Caco-2 (cell line): ENCODE measurements around the gene ACTN1. TPM values are rescaled to one million over a fixed set of nuclear protein-coding genes. Genes with fewer than 3 reads are reported as not detected.

Experiments used
- BruUV-seq: library from RNA; stranded (reverse); fragments of 400-500 nt; replicated peaks from 2 replicates; lab custom pipeline; 2021; lab: Mats Ljungman, UMichigan
- CTCF ChIA-PET: fragments of 300-600 bp; sonication (Branson Sonifier 250); formaldehyde crosslinking; loops from one replicate; lab custom pipeline; 2022; ENCODE audit warnings: antibody characterized with exemption; lab: Charles Lee
- POLR2A ChIA-PET: fragments of 300-600 bp; sonication (Branson Sonifier 250); formaldehyde crosslinking; loops from one replicate; lab custom pipeline; 2022; ENCODE audit warnings: antibody characterized with exemption; lab: Charles Lee
- DNase-seq, 2 experiments: peaks; one replicate each; pipeline versions ENCODE4 v3.0.0 to v3.0.0-alpha.2; 2020 to 2022
- H3K27me3 ChIP-seq: replicated peaks from 2 replicates; pipeline ENCODE4 v1.6.0; 2011; ENCODE audit warnings: low read length; ENCODE audit not compliant: control insufficient read depth, insufficient read depth
- H3K36me3 ChIP-seq: 2 replicates; pipeline ENCODE4 v1.5.1; 2011; ENCODE audit warnings: low read length; ENCODE audit not compliant: control insufficient read depth, insufficient read depth
- H3K4me1 ChIP-seq: fragments of 250-450 bp; sonication (Bioruptor Pico); 2 replicates; pipeline ENCODE4 v1.5.1; 2020; ENCODE audit warnings: mild to moderate bottlenecking
- H3K4me3 ChIP-seq: 2 replicates; pipeline ENCODE4 v1.5.1; 2011; ENCODE audit warnings: low read depth, mild to moderate bottlenecking, control low read depth, low read length
- H3K9me3 ChIP-seq: fragments of 250-450 bp; sonication (Bioruptor Pico); 2 replicates; pipeline ENCODE4 v1.5.1; 2020; ENCODE audit warnings: mild to moderate bottlenecking, moderate library complexity
- H3K27ac Mint-ChIP-seq: one replicate; pipeline ENCODE4 v1.8.0; 2022; ENCODE audit warnings: mixed read lengths; ENCODE audit not compliant: unreplicated experiment
- H3K27me3 Mint-ChIP-seq: one replicate; pipeline ENCODE4 v1.8.0; 2022; ENCODE audit warnings: mixed read lengths; ENCODE audit not compliant: insufficient read depth, unreplicated experiment
- H3K36me3 Mint-ChIP-seq: one replicate; pipeline ENCODE4 v1.8.0; 2022; ENCODE audit warnings: mild to moderate bottlenecking, mixed read lengths; ENCODE audit not compliant: insufficient read depth, unreplicated experiment
- H3K4me1 Mint-ChIP-seq: one replicate; pipeline ENCODE4 v1.8.0; 2022; ENCODE audit warnings: low read depth, mixed read lengths; ENCODE audit not compliant: unreplicated experiment
- H3K4me3 Mint-ChIP-seq: one replicate; pipeline ENCODE4 v1.8.0; 2022; ENCODE audit warnings: mild to moderate bottlenecking, moderate library complexity, mixed read lengths; ENCODE audit not compliant: unreplicated experiment
- H3K9me3 Mint-ChIP-seq: one replicate; pipeline ENCODE4 v1.8.0; 2022; ENCODE audit warnings: mixed read lengths; ENCODE audit not compliant: unreplicated experiment
- intact Hi-C: fragments of 100-400 bp; cut with micrococcal nuclease; formaldehyde crosslinking; loops from one replicate; pipeline ENCODE4 v1.10.0; 2022; ENCODE audit not compliant: unreplicated experiment
- total RNA-seq: library from RNA; stranded (reverse); gene quantifications from 2 replicates; pipeline ENCODE4 v1.2.3, GENCODE V29; 2022
- TF ChIP-seq, protein P1 (sequence below), 2 experiments: fragments of 200-600 bp in 1 of 2; IDR thresholded peaks; 1 replicate in 1 of 2; 2 replicates in 1 of 2; pipeline versions ENCODE4 v1.5.1 to v1.8.0; 2011 to 2022; ENCODE audit warnings: antibody characterized with exemption in 1 of 2, control low read depth in 1 of 2, inconsistent platforms in 1 of 2, low read depth in 1 of 2, low read length in 1 of 2, mild to moderate bottlenecking in 1 of 2, moderate library complexity in 1 of 2; ENCODE audit not compliant: insufficient read depth in 1 of 2, severe bottlenecking in 1 of 2, unreplicated experiment in 1 of 2

Gene ACTN1
- total RNA-seq, 1 experiment from 2014 or later: 170 TPM

DNA sequence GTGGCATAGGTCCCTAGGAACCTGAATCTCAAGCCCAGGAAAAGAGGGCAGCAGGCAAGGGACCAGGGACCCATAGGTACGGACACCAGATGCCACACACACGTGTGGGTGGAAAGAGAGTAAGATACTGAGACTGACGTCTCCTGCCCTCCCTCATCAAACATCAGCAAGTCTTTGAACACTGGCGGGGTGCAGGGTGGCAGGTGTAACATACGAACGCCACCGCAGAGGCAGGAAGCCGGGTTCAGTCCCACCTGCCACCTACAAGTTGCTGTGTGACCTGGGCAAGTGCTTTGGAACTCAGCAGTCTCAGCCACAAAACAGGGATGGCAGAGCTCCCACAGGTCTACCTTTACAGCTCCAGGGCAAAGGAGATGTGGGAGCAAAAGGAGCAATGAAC is 11.1 kb downstream of the ACTN1 start:
- Histone ChIP-seq H3K4me1 (peaks cover 67% of the 10 kb centered on the region), H3K9me3 (no peaks in the 10 kb centered on the region), H3K4me3 (no peak overlapping the region), H3K27me3 (no peaks in the 10 kb centered on the region), H3K36me3 (peaks cover 1% of the 10 kb centered on the region; the same call in 1 of the 2 replicates)
- H3K27ac Mint-ChIP-seq: peak overlapping the region; percentile 42
- peaks cover 52% of the 10 kb centered on the region for H3K4me1 Mint-ChIP-seq
- ChIA-PET CTCF (interaction anchor here (0.5 kb wide), 1 partner anchor 98 kb away, joined by 3 read pairs; no protein-coding TSS in a partner anchor), POLR2A (no interaction called here)
- H3K4me3 Mint-ChIP-seq: no peak overlapping the region
- TF ChIP-seq, protein P1, sequence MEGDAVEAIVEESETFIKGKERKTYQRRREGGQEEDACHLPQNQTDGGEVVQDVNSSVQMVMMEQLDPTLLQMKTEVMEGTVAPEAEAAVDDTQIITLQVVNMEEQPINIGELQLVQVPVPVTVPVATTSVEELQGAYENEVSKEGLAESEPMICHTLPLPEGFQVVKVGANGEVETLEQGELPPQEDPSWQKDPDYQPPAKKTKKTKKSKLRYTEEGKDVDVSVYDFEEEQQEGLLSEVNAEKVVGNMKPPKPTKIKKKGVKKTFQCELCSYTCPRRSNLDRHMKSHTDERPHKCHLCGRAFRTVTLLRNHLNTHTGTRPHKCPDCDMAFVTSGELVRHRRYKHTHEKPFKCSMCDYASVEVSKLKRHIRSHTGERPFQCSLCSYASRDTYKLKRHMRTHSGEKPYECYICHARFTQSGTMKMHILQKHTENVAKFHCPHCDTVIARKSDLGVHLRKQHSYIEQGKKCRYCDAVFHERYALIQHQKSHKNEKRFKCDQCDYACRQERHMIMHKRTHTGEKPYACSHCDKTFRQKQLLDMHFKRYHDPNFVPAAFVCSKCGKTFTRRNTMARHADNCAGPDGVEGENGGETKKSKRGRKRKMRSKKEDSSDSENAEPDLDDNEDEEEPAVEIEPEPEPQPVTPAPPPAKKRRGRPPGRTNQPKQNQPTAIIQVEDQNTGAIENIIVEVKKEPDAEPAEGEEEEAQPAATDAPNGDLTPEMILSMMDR (IDR thresholded peaks at IDR 0.05; ENCODE audit: insufficient read depth in 1 of 2, low read depth in 1 of 2, low read length in 1 of 2, severe bottlenecking in 1 of 2, unreplicated experiment in 1 of 2): no peak
- no TSS peak for BruUV-seq
- H3K9me3 Mint-ChIP-seq: no peaks in the 10 kb centered on the region
- H3K36me3 Mint-ChIP-seq: peaks cover 47% of the 10 kb centered on the region
- DNase-seq: no peak
- H3K27me3 Mint-ChIP-seq: no peaks in the 10 kb centered on the region
- intact Hi-C loops: no loop called here

DNA sequence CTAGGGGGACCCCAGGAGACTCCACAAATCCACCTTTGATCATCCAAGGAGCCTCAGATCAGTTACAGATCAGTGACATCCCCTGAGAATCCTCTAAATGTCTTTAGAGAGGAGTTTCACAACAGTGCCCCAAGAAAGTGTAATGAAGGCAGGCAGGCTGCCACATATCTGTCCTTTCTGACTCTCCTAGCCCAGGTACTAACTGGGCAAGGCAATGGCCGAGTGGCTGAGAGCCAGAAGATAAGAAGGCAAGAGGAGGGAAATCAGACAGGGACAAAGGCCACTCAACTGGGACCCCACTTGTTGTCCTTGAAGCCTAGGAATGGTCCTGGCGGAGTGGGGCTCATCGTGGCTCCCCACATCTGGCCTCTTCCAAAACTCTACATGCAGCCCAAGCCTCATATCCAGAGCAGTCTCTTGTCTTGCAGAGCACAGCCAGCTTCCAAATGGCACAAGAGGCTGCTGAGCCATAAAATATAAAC is 11.6 kb downstream of the ACTN1 start:
- H3K27me3 Mint-ChIP-seq: no peaks in the 10 kb centered on the region
- H3K4me3 ChIP-seq: no peak overlapping the region
- TF ChIP-seq, protein P1 (IDR thresholded peaks at IDR 0.05; ENCODE audit: insufficient read depth in 1 of 2, low read depth in 1 of 2, low read length in 1 of 2, severe bottlenecking in 1 of 2, unreplicated experiment in 1 of 2): no peak
- no peak overlapping the region for H3K4me3 Mint-ChIP-seq
- no peaks in the 10 kb centered on the region for H3K9me3 Mint-ChIP-seq
- BruUV-seq: no TSS peak
- peaks cover 1% of the 10 kb centered on the region; the same call in 1 of the 2 replicates for H3K36me3 ChIP-seq
- CTCF ChIA-PET: no interaction called here
- peaks cover 67% of the 10 kb centered on the region for H3K4me1 ChIP-seq
- intact Hi-C loops: no loop called here
- H3K36me3 Mint-ChIP-seq: peaks cover 47% of the 10 kb centered on the region
- H3K27me3 ChIP-seq: no peaks in the 10 kb centered on the region
- DNase-seq: no peak
- POLR2A ChIA-PET: no interaction called here
- H3K4me1 Mint-ChIP-seq: peaks cover 52% of the 10 kb centered on the region
- H3K9me3 ChIP-seq: no peaks in the 10 kb centered on the region
- H3K27ac Mint-ChIP-seq: peak overlapping the region; percentile 42

DNA sequence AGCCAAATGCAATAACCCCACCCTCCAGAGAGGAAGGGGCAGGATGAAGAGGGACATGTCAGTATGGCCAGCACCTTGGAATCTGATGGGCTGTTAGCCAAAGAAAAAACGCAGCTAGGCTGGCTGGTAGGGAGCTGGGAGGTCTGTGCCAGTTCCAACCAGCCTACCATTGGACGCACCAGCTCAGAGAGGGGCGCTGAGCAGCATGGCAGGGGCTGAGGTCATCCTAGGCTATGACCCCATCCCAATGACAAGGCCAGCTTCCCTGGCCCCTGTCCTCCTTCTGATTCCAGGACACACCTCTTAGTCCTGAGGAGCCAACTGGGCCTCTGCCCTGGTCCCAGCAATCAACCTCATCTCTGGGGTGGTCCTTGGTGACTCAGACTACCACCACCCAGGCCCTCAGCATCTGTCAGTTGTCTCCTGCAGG is 12.2 kb downstream of the ACTN1 start:
- peaks cover 67% of the 10 kb centered on the region for H3K4me1 ChIP-seq
- no TSS peak for BruUV-seq
- no peaks in the 10 kb centered on the region for H3K9me3 ChIP-seq
- peaks cover 1% of the 10 kb centered on the region; the same call in 1 of the 2 replicates for H3K36me3 ChIP-seq
- H3K36me3 Mint-ChIP-seq: peaks cover 46% of the 10 kb centered on the region
- no peaks in the 10 kb centered on the region for H3K9me3 Mint-ChIP-seq
- H3K4me3 ChIP-seq: no peak overlapping the region
- ChIA-PET CTCF (no interaction called here), POLR2A (no interaction called here)
- peaks cover 46% of the 10 kb centered on the region for H3K4me1 Mint-ChIP-seq
- TF ChIP-seq, protein P1 (IDR thresholded peaks at IDR 0.05; ENCODE audit: insufficient read depth in 1 of 2, low read depth in 1 of 2, low read length in 1 of 2, severe bottlenecking in 1 of 2, unreplicated experiment in 1 of 2): no peak
- no peak overlapping the region for H3K4me3 Mint-ChIP-seq
- intact Hi-C loops: no loop called here
- H3K27me3 ChIP-seq: no peaks in the 10 kb centered on the region
- no peak for DNase-seq
- no peaks in the 10 kb centered on the region for H3K27me3 Mint-ChIP-seq
- no peak overlapping the region for H3K27ac Mint-ChIP-seq
